ENCODE measurements around the gene CYP8B1.

CYP8B1 gene, protein sequence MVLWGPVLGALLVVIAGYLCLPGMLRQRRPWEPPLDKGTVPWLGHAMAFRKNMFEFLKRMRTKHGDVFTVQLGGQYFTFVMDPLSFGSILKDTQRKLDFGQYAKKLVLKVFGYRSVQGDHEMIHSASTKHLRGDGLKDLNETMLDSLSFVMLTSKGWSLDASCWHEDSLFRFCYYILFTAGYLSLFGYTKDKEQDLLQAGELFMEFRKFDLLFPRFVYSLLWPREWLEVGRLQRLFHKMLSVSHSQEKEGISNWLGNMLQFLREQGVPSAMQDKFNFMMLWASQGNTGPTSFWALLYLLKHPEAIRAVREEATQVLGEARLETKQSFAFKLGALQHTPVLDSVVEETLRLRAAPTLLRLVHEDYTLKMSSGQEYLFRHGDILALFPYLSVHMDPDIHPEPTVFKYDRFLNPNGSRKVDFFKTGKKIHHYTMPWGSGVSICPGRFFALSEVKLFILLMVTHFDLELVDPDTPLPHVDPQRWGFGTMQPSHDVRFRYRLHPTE

DNA sequence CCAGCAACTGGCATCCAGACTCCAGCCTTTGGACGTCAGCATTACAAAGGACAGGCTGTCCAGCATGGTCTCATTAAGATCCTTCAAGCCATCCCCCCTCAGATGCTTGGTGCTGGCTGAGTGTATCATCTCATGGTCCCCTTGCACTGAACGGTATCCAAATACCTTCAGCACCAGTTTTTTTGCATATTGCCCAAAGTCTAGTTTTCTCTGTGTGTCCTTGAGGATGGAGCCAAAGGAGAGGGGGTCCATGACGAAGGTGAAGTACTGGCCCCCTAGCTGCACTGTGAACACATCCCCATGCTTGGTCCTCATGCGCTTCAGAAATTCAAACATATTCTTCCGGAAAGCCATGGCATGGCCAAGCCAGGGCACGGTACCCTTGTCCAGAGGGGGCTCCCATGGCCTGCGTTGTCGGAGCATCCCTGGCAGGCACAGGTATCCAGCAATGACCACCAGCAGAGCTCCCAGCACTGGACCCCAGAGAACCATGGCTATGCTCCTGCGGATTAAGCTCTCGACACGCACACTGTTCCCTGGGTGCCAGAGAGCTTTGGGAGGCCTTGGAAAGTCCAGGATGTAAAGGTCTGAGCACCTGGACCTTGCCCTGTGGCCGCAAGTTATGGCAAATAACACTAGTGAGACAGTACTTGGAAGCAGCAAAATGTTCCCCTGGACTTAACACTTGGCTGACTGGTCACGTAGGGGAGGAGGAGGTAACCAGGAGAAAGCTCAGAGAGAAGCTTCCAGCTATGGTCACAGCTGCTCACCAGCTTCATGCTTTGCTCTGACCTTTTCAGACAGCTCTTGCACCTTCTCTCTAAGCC, at the start of gene CYP8B1:
Gene CYP8B1, minus strand, starts transcription at position 555 of the 827 bp plus-strand sequence. Its CDS starts 63 bp downstream, at position 492.
- no peak for DNase-seq

DNA sequence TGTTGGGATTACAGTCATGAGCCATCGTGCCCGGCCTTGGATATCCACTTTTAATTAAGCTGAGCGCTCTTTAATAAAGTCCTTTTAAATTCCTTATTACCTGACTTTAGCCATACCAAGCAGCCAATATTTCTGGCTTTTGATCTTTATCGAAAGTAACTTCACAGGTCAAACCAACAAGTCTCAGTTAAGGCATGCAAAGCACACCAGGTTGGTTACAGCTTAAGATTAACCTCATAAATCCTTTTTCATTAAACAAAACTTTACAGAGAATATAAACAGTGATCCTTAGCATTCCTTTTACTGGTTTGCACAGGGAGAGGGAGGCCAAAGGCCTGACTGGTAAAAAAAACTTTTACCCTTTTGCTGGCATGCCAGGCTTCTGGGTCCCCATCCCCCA, 47.9 kb upstream of the CYP8B1 start:
- DNase-seq, result no peak

DNA sequence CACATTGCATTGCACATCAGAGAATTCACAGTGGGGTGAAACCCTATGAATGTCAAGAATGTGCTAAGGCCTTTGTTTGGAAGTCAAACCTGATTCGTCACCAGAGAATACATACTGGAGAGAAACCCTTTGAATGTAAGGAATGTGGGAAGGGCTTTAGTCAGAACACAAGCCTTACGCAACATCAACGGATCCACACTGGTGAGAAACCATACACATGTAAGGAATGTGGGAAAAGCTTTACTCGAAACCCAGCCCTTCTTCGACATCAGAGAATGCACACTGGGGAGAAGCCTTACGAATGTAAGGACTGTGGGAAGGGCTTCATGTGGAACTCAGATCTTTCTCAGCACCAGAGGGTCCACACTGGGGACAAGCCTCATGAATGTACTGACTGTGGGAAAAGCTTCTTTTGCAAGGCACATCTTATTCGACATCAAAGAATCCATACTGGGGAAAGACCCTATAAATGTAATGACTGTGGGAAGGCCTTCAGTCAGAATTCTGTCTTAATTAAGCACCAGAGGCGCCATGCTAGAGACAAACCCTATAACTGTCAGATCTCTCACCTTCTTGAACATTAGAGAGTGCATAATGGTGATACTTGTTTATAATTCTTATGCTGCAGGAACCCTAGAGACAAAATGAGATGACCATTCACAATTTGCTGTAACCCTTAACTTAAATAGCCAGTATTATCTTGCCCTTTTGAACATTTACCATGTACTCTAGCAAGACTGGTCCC, 39.3 kb upstream of the CYP8B1 start:
- DNase-seq, result no peak

DNA sequence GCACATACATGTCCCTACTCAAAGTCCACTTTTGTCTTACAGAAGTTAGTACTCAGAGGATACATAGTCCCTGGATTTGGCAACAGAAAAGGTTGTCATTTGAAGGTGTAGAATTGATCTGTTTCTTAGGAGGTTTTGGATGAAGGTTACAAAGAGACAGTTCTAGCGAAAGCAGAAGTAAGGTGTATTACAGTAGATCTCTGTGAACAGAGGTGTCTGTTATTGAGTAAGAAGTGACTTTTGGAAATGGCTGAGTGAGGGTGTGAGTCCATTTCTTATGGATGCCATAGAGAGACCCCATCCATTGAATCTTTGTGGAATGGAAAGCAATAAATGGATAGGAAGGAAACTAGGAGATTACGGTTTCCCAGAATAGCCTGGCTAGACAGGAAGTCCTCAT, 35.9 kb upstream of the CYP8B1 start:
- no peak for DNase-seq

DNA sequence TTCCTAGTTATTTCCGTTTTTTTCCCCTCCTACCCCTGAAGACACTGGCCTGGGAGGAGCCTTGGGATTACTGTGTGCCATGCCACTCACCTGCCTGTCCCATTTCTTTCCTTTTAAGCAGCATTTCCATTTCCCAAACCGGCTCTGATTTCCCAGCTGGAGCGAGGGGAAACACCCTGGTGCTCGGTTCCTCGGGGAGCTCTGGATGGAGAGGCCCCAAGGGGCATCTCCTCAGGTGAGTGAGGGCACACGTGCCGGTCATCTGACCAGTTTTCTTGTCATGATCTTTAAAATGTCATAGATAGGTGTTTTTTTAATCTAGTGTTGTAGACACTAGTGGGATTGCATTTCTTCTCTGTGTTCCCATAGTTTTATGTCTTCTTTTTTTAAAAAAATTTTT, 33.0 kb upstream of the CYP8B1 start:
- DNase-seq, result no peak

DNA sequence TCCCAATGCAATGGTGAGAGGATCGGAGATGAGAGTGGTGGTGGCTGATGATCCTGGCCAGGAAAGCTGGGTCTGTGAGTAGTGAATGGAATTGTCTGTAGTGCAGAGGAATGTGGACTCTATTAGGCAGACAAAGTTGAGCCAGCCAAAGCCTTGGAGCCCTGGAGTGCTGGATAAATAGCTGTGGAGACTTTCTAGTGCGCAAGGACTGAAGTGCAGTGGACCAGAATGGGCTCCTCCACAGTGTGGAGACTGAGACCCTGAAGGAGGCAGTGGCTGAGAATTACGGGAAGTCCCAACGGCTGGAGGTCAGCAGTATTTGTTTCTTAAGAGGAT, 31.1 kb upstream of the CYP8B1 start:
- DNase-seq, result no peak

DNA sequence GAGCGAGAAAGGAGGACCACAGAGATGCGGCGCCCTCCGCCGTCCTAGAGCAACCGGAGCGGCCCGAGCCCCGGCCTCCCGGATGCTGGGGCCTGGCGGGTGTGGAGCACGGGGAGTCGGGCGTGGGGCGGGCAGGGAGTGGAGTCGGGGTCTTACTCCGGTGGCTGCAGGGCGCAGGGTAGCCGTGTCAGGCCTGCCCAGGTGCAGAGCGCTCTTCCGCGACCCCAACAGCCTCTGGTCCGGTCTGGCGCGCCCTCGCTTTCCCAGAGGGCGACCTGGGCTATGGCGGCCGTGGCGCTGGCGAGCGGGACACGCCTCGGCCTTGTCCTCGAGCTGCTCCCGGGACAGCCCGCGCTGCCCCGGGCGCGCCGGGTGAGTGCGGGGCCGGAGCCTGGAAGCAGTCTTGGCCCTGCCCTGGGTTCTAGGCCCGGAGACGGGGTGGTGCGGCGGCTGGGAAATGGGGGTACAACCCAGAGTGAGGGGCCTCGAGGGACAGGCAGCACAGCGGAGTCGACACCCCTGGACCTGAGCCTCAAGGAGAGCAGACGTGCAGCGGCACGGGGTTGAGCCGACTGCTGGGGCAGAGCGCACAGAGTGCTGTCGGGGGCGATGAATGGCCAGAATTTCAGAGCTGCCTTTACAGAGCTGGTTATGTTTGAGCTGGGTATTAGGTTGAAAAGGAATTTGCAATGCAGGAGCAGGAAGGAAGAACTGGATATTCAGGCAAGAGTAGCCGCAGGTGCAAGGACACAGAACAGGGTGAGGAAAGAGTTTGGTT, 30.6 kb upstream of the CYP8B1 start, which contains the start of gene ZNF662:
Gene ZNF662, plus strand, starts transcription at position 73 of the 778 bp plus-strand sequence. CDS start 1,973 bp downstream, outside the sequence.
- peak; percentile 21 for DNase-seq

DNA sequence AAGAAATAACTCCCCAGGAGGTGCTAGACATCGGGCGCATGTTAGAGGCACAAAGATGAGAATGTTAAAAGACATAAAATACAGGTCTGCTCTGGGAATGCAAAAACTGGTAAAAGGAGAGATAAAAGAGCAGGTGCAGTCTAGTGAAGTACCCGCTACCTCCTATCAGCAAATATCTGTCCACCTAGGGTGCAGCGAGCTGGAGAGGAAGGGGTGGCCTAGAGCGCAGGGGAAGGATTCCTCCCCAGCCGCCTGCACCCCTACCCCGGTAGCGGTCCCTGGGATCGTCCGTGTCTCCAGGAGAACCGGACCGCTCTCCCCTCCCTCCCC, 30.0 kb upstream of the CYP8B1 start:
- DNase-seq, result no peak

DNA sequence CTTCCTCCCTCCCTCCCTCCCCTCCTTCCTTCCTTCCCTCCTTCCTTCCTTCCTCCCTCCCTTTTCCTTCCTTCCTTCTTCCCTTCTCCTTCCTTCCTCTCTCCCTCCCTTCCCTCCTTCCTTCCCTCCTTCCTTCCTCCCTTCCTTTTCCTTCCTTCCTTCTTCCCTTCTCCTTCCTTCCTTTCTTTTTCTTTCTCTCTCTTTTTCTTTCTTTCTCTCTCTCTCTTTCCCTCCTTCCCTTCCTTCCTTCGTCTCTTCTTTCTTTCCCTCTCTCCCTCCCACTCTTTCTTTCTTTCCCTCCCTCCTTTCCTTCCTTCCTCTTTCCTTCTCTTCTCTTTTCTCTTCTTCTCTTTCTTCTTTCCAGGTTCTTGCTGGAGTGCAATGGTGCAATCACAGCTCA, 28.4 kb upstream of the CYP8B1 start:
- no peak for DNase-seq

DNA sequence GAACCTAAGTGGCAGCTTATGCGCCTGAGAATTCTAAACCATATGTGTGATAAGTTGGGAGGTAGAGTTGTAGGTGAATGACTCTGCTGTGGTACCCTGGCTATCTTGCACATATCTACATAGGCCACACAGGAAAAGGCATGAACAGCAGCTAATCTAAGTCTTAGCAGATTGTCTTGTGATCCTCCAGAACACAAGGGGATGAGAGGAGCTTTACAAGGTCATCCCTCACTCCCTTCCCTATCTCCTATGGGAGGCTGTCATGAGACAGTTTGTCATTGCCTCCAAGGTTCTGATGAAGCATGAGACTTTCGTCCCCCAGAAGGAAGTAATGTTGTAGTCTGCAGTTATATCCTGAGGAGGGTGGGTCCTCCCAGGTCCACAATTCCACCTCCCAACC, 26.6 kb upstream of the CYP8B1 start:
- DNase-seq, result no peak

DNA sequence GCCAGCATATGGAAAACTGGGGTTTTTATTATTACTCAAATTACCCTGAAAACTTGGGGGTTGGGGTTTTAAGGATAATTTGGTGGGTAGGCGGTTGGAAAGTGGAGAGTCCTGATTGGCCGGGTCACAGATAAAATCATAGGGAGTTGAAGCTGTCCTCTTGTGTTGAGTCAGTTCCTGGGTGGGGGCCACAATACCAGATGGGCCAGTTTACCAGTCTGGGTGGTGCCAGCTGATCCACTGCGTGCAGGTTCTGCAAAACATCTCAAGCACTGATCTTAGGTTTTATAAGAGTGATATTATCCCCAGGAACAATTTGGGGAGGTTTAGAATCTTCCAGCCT, 25.4 kb upstream of the CYP8B1 start:
- DNase-seq, result no peak

DNA sequence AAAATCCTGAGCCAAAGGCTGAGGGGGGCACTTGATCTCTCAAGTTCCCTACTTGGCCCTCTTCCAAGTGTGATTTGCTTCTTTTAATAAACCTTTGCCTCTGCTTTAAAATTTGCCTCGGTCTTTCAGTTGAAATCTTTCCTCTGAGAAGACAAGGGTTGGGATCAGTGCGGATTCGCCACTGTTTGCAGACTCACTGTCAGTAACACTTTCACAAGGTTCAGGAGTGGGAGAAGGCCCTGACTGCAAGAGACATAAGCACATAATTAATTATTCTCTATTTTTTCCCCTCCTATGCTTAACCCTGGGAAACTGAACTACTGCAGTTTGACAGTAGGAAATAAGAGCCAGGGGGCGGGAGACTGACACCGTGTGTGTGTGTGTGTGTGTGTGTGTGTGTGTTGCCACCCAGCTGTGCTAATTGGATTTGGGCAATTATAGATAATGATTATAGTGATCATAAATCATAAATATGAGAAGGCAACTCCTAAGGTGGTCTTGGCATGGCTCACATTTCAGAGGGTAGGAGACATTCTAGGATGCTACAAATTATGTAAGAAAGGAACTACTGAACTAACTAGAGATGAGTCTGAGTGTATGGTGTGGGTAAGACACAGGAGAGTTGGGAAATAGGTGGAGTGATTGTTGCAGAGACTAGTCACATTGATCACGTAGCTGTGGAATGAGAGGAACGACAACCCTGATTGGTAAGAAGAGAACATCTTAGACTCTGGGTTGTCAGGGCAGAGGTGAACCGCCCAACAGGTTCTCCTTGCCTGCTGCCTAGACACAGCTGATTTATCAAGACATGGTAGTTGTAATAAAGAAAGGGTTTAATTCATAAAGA, 24.8 kb upstream of the CYP8B1 start:
- DNase-seq, result peak; percentile 6

DNA sequence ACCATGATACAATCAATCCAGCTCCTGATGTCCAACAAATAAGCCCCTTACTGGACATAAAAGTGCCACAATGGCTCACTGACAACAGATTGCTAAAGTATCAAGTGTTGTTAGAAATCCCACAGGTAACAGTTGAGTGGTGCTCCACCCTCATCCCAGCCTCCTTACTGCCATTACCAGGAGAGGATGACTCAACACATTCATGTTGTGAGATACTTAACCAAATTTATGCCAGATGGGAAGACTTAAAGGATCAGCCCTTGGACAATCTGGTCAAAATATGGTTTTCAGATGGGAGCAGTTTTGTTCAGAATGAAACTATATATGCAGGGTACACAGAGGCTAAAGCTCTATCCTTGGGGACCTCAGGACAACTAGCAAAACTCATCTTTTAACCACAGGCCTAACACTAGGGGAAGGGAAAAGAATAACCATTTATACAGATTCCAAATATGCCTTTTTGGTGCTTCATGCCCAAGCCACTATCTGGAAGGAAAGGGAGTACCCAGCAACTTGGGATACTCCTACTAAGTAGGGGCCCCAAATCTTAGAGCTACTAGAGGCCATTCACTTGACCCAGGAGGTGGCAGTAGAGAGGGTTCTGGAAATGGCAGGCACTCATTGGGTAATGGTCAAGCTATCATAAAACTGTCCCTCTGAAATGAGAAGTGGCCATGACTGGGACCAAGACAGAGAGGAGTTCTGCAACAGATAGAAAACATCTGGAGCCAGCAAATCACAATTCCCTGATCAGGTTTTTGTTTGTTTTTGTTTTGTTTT, 23.4 kb upstream of the CYP8B1 start:
- no peak for DNase-seq

DNA sequence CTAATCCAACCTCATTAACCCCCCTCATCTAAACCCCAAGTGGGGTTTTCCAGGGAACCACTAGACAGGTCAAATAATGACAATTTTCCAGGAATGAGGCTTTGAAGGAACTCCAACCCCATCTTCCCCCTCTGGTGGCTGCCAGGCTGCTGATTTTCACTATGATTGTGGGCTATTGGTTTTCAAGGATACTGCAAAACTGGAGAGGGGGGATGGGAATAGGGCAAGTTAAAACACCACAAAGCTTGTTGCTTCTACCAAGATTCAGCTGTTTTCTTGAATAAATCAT, 19.8 kb upstream of the CYP8B1 start:
- DNase-seq, result no peak

DNA sequence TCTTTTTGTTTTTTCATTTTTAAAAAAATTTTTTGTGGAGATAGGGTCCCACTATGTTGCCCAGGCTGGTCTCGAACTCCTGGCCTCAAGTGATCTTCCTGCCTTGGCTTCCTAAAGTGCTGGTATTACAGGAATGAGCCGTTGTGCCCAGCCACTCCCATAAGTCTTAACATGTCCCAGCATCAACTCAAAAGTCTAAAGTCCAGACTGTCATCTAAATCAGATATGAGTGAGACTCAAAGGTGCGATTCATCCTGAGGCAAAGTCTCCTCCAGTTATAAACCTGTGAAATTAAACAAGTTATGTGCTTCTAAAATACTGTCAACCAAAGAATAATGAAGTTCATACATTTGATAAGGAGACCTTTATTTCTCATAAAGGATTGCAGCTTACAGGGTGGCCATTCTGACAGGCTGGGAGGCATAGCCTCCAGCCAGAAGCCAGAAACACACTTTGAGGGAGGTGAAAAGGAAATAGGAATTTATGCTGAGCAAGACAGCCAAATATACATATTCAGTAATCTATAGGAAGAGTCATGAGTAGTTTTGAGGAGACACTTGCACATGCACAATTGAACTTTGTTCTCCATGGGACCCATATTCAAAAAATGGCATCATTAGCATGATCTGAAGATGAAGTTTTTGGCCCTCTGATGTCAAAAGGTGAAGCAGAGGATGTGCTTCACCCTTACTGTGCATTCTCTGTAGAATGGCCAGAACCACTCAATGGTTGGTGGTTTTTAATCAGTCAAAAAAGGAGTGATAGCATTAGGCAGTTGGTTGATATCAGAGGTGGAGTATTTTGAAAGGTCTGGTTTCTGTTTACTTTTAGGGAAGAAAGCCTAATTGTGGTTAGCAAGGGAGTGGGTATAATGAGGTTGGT, 19.3 kb upstream of the CYP8B1 start:
- DNase-seq, result no peak

DNA sequence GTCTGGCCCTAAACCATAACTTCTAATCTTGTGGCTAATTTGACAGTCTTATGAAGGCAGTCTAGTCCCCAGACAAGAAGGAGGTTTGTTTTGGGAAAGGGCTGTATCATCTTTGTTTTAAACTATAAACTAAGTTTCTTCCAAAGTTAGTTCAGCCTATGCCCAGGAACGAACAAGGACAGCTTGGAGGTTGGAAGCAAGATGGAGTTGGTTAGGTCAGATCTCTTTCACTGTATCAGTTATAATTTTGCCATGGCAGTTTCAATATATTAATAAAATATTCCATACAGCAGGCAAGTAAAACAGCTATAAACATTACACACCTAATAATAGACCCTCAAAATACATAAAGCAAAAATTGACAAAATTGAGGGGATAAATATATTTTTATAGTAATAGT, 17.1 kb upstream of the CYP8B1 start:
- DNase-seq, result no peak

DNA sequence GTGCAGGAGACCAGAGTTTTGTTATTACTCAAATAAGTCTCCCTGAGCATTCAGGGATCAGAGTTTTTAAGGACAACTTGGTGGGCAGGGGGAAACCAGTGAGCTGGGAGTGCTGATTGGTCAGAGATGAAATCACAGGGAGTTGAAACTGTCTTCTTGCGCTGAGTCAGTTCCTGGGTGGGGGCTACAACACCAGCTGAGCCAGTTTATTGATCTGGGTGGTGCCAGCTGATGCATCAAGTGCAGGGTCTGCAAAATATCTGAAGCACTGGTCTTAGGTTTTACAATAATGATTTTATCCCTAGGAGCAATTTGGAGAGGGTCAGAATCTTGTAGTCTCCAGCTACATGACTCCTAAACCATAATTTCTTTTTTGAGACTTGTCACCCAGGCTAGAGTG, 16.5 kb upstream of the CYP8B1 start:
- DNase-seq, result no peak

DNA sequence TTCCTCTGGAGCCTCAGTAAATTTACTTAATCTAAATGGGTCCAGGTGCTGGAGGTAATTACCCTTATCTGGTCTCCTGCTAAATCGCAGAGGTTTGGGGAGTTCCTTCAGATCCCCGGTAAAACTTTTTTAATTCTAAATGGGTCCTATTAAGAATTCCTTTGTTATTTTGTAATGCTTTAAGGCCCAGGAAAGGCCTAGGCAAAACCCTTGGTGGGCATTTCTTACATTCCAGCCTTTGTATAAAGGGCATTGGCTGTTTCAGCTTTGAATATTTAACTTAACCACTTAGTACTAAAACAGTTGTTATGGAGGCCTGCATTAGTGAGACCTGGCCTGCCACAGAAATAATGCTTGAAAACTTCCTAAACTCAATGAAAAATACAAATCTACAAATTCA, 15.4 kb upstream of the CYP8B1 start:
- DNase-seq, result no peak

DNA sequence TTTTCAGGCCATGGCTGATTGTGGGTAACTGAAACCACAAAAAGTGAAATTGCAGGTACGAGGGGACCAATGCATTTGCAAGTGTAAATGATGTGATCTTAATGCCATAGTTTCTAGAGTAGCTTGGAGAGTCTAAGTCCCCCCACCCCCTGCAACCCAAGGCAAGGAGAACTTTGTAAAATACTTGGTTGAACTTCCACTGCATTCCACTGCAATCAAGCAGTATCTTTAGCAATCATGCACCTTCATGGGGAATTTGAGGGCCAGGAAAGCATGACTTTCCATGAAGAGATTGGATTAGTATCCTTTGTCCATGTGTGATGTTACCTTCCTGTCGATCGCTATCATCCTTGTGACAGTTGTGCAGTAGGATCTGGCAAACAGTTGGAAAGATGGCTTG, 11.4 kb upstream of the CYP8B1 start:
- no peak for DNase-seq

DNA sequence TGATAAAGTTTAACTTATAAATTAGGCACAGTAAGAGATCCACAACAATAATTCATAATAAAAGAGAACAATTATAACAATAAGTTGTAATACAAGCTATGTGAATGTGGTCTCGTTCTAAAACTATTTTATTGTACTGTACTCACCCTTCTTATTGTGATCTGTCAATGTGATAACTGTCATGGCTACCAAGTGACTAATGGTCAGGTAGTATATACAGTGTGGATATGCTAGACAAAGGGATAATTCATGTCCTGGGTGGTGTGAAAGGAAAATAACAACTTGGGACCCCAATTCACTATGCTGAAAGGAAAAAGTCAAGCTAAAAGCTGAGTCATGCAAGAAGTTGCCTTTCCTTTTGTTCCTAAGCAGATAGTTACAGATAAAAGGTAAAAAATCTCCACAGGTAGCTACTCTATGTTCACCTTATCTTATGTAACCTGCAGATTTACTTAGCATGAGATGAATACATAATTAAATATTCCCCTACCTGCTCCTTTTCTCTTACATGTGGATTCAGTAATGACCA, 10.7 kb upstream of the CYP8B1 start:
- no peak for DNase-seq
